ENCODE results near the gene WDR4.
"Not testable (repeated sequence)": the region's sequence is repeated elsewhere in the genome, so short reads cannot be mapped to it uniquely, and the experiment has no call there.

Gene WDR4

DNA sequence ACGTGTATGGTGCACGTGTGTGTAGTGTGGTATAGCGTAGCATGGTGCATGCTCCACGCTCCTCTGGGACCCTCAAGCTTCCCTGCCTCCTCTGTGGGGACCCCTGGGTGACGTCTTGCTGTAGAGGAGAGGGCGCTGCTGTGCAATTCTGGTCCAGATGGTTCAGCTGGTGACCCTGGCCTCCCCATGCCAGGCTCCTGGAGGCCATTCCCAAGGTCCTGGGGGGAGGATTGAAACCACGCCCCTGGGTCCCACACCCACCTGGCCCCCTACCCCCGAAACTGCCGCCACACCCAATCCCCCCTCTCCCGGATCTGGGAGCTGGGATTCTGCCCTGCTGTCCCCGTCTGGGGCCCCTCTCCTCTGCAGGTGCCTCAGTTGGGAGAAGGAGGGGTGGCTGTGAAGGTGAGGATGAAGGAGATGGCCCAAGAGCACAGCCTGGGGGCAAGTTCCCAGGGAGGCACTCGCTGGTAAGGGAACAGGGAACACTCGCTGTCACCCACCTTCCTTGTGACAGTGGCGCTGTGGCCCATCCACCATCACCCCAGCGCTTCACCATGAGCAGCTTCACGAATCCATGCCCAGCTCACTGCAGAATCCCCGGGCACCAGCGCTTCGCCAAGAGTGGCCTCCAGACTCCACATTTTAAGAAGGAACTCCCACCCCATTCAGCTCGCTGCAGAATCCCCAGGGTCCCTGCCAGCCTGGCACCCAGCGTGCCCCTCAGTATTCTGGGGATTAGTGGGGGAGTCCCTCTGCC is 38.0 kb downstream of the WDR4 start:
- no peak for DNase-seq (ENCODE audit: low read depth)
- TF ChIP-seq, protein P1, sequence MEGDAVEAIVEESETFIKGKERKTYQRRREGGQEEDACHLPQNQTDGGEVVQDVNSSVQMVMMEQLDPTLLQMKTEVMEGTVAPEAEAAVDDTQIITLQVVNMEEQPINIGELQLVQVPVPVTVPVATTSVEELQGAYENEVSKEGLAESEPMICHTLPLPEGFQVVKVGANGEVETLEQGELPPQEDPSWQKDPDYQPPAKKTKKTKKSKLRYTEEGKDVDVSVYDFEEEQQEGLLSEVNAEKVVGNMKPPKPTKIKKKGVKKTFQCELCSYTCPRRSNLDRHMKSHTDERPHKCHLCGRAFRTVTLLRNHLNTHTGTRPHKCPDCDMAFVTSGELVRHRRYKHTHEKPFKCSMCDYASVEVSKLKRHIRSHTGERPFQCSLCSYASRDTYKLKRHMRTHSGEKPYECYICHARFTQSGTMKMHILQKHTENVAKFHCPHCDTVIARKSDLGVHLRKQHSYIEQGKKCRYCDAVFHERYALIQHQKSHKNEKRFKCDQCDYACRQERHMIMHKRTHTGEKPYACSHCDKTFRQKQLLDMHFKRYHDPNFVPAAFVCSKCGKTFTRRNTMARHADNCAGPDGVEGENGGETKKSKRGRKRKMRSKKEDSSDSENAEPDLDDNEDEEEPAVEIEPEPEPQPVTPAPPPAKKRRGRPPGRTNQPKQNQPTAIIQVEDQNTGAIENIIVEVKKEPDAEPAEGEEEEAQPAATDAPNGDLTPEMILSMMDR (IDR thresholded peaks at IDR 0.05; ENCODE audit: low read depth, low read length, missing control alignments), result no peak
- no peak overlapping the region for H3K4me3 ChIP-seq (ENCODE audit: low read depth, low read length)

DNA sequence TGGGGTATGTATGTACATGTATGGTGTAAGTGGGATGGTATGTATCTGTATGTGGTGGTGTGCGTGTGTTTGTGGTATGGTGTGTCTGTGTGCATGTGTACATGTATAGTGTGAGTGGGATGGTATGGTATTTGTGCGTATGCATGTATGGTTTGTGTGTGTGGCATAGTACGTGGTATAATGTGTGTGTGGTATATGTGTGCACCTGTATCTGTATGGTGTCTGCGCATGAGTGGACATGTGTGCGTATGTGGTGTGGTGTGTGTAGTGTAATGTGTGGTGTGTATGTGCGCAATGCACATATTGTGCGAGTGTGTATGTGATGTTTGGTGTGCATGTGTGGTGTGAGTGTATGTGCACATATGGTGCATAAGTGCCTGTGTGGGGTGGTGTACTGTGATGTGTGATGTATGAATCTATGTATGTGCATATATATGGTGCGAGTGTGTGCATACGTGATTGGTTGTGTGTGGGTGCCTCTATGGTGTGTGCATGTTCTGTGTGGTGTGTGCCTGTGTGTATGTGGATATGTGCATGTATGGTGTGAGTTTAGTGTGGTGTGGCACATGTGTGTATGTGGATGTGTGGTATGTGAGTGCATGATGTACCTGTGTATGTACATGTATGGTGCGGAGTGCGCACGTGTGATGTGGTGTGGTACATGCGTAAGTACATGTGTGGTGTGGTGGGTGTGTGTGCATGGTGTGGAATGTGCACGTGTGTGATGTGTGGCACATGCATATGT is 38.8 kb downstream of the WDR4 start:
- DNase-seq (ENCODE audit: low read depth), result no peak
- TF ChIP-seq, protein P1 (IDR thresholded peaks at IDR 0.05; ENCODE audit: low read depth, low read length, missing control alignments), result no peak
- no peak overlapping the region for H3K4me3 ChIP-seq (ENCODE audit: low read depth, low read length)

DNA sequence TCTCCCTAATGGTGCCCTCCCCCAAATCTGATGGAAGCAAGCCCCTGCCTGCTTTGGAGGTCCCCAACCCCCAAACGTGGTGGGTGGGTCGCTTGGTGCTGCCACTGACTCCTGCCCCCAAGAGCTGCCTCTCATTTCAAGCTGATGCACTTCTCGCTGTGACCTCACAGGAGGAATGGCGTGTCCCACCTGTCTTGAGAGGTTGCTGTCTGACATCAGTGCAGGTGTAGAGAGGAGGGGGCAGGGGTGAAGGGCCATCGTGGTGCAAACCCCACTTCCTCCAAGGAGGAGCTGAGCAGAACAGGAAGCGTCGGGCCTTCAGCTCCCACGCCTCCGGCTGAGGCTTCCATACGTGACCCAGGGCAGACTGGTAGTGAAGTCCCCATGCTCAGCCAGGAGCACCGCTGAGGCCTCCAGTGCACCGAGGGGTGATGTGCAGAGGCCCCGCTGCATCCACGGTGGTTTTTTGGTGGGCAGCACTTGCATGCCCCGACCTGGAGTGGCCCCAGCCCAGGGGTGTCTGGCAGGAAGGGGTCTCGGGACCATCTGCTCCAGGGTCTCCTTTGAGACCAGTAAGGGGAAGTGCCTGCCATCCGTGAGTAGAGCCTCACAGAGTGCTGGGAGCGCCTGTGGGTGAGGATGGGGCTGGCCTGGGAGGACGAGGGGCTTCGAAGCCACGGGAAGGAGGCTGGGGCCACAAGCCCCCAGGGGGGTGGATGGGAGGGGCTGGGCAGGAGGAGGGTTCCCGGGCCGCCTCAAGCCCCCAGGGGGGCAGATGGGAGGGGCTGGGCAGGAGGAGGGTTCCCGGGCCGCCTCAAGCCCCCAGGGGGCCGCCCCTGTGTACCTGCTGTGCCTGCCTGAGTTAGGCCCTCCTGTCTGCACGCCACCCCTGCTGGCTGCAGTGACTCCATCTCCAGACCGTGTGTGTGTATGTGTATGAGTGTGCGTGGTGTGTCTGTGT is 39.8 kb downstream of the WDR4 start:
- no peak overlapping the region for H3K4me3 ChIP-seq (ENCODE audit: low read depth, low read length)
- DNase-seq (ENCODE audit: low read depth), result no peak
- TF ChIP-seq, protein P1 (IDR thresholded peaks at IDR 0.05; ENCODE audit: low read depth, low read length, missing control alignments), result no peak

DNA sequence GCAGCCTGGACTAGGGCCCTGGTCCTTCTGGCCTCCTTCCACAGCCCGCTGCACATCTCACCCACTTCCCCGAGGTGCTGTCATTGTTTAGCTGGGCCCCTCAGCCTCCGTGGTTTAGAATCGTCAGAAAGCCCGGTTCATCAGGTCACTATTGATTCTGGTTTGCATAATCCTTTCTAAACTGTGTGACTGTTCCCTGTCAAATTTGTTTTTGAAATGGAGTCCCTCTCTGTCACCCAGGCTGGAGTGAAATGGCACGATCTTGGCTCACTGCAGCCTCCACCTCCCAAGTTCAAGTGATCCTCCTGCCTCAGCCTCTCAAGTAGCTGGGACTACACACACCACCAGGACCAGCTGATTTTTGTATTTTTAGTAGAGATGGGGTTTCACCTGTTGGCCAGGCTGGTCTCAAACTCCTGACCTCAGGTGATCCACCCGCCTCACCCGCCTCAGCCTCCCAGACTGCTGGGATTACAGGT is 41.1 kb downstream of the WDR4 start:
- not testable (repeated sequence) for DNase-seq (ENCODE audit: low read depth); H3K4me3 ChIP-seq (ENCODE audit: low read depth, low read length)

DNA sequence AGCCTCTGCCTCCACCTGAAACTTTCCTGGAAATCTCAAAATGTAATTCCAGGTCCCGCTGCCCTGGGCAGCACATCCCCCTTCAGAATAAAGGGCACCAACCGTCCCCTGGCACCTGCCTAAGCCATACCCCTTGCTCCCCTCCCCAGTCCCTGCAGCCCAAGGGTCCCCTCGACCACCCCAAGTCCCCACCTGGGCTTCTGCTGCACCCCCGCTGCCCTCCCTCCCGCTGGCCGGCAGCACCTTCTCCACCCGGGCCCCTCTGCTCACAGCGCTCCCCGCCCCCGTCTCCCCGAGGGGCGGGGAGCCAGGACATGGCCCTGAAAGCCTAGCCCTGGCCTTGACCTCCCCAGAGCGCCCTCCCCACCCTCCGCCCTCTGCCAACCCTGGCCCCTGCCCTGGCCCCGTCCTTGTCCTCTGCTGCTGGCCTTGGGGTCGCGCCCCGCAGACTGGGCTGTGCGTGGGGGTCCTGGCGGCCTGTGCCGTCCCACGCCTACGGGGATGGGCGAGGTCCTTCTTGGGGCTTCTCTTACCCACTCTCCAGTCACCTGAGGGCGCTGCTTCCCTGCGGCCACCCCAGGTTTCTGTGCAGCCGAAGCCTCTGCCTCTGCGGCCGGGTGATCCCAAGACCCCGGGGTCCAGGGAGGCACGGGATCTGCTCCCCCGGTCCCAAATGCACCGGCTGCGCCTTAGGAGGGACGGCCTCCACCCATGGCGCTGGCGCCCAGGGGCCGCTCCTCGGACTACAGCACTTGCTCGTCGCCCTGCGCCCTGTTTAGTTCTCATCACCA is 41.7 kb downstream of the WDR4 start:
- H3K4me3 ChIP-seq (ENCODE audit: low read depth, low read length), result no peak overlapping the region
- DNase-seq (ENCODE audit: low read depth), result no peak
- TF ChIP-seq, protein P1 (IDR thresholded peaks at IDR 0.05; ENCODE audit: low read depth, low read length, missing control alignments), result no peak

DNA sequence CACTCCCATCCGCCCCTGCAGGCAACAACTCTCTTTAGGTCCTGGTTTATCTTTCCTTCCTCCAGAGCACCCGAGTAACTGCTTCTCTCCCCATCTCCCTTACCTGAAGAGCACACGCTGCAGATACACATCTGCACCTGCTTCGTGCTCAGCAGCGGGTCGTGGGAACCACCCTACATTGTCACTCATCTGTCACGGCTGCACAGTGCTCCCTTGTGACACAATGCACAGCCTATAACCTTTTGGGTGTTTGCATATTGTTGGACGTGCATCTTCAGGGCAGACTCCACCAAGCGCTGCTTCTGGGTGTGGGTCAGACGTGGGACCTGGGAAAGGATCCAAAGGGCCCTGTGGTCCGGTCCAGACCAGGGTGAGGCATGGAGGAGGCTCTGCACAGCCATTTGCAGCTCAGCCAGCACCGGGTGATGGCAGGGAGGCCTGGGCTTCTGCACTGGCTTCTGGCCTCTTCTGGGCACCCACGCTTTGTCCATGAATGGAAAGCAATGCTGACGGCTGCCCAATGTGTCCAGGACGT is 42.5 kb downstream of the WDR4 start:
- no peak overlapping the region for H3K4me3 ChIP-seq (ENCODE audit: low read depth, low read length)
- no peak for DNase-seq (ENCODE audit: low read depth)
- TF ChIP-seq, protein P1 (IDR thresholded peaks at IDR 0.05; ENCODE audit: low read depth, low read length, missing control alignments), result no peak

Data from GM12864 (cell line).